GM21737 (cell line): Measurements from ENCODE around the gene PLGRKT.
"Not testable (repeated sequence)": the region's sequence is repeated elsewhere in the genome, so short reads cannot be mapped to it uniquely, and the experiment has no call there.

Source experiments
- ATAC-seq: cut with Tn5 transposase; IDR thresholded peaks from one replicate; pipeline ENCODE4 v1.9.1; 2021; ENCODE audit warnings: mild to moderate bottlenecking, moderate library complexity; ENCODE audit not compliant: unreplicated experiment

The PLGRKT gene

GRCh38 chr9:5433328-5433727 lies 4.4 kb downstream of the PLGRKT start:
- ATAC-seq = not testable (repeated sequence)

- ATAC-seq = not testable (repeated sequence)
Observed at GRCh38 chr9:5432890-5433289, 4.8 kb downstream of the PLGRKT start.

GRCh38 chr9:5430912-5431311 lies 6.8 kb downstream of the PLGRKT start:
- ATAC-seq = no peak

- ATAC-seq = no peak
Observed at GRCh38 chr9:5429873-5430564, 7.7 kb downstream of the PLGRKT start.

GRCh38 chr9:5428794-5429528 lies 8.8 kb downstream of the PLGRKT start:
- ATAC-seq = no peak

GRCh38 chr9:5428172-5428571 lies 9.6 kb downstream of the PLGRKT start:
- ATAC-seq = no peak

GRCh38 chr9:5427005-5427404 lies 10.7 kb downstream of the PLGRKT start:
- ATAC-seq = no peak

GRCh38 chr9:5425006-5425628 lies 12.6 kb downstream of the PLGRKT start:
- no peak for ATAC-seq

- ATAC-seq = no peak
Observed at GRCh38 chr9:5422276-5422675, 15.4 kb downstream of the PLGRKT start.

GRCh38 chr9:5421163-5421562 lies 16.6 kb downstream of the PLGRKT start:
- ATAC-seq = no peak

- no peak for ATAC-seq
Observed at GRCh38 chr9:5419987-5420386, 17.7 kb downstream of the PLGRKT start.

GRCh38 chr9:5418481-5418880 lies 19.2 kb downstream of the PLGRKT start:
- no peak for ATAC-seq

GRCh38 chr9:5416953-5417352 lies 20.8 kb downstream of the PLGRKT start:
- no peak for ATAC-seq

- no peak for ATAC-seq
Observed at GRCh38 chr9:5408596-5408995, 29.1 kb downstream of the PLGRKT start.

GRCh38 chr9:5402217-5402616 lies 35.5 kb downstream of the PLGRKT start:
- no peak for ATAC-seq

GRCh38 chr9:5397547-5397946 lies 40.2 kb downstream of the PLGRKT start:
- ATAC-seq = not testable (repeated sequence)

GRCh38 chr9:5395428-5395827 lies 42.3 kb downstream of the PLGRKT start:
- no peak for ATAC-seq

GRCh38 chr9:5393976-5394375 lies 43.7 kb downstream of the PLGRKT start:
- ATAC-seq = not testable (repeated sequence)

- ATAC-seq = no peak
Observed at GRCh38 chr9:5393497-5393896, 44.2 kb downstream of the PLGRKT start.

- no peak for ATAC-seq
Observed at GRCh38 chr9:5392285-5392684, 45.4 kb downstream of the PLGRKT start.

- ATAC-seq = no peak
Observed at GRCh38 chr9:5389109-5389732, 48.5 kb downstream of the PLGRKT start.
